Measurements from ENCODE around the gene OR56B1. TPM values are rescaled to one million over a fixed set of nuclear protein-coding genes. Genes with fewer than 3 reads are reported as not detected.

Gene OR56B1
- total RNA-seq, 2 experiments from 2014 or later: 0.14 to 0.16 TPM

Other genes with a start within 250 kb of the OR56B1 start
- gene OR52D1, start 247.8 kb upstream of the OR56B1 start, total RNA-seq: not detected
- gene UBQLN3, start 226.5 kb upstream of the OR56B1 start, total RNA-seq: not detected
- gene UBQLNL, start 219.7 kb upstream of the OR56B1 start, total RNA-seq: under 1 TPM; 0.11 to 0.14 TPM
- gene OR52H1, start 187.9 kb upstream of the OR56B1 start, total RNA-seq: not detected
- gene OR52B6, start 155.6 kb upstream of the OR56B1 start, total RNA-seq: not detected
- under 1 TPM; 0.75 to 0.76 TPM for gene TRIM6, start 139.8 kb upstream of the OR56B1 start, total RNA-seq
- 10 to 100 TPM; 10.4 to 11.8 TPM for gene TRIM34, start 111.4 kb upstream of the OR56B1 start, total RNA-seq
- 10 to 100 TPM; 16.4 to 17.9 TPM for gene TRIM5, start 51.4 kb upstream of the OR56B1 start, total RNA-seq
- gene TRIM22, start 46.7 kb upstream of the OR56B1 start, total RNA-seq: 100 to 1,000 TPM in 1 of 2 experiments, 10 to 100 TPM in 1; 73.4 to 101 TPM
- gene OR52N4, start 17.8 kb downstream of the OR56B1 start, total RNA-seq: under 1 TPM; 0.23 to 0.70 TPM
- not detected for gene OR52N5, start 46.9 kb downstream of the OR56B1 start, total RNA-seq
- not detected for gene OR52N1, start 54.8 kb downstream of the OR56B1 start, total RNA-seq
- gene OR52N2, start 72.5 kb downstream of the OR56B1 start, total RNA-seq: not detected
- not detected for gene OR52E6, start 105.4 kb downstream of the OR56B1 start, total RNA-seq
- gene OR52E8, start 121.2 kb downstream of the OR56B1 start, total RNA-seq: not detected
- not detected for gene OR52E4, start 144.2 kb downstream of the OR56B1 start, total RNA-seq
- gene OR52E5, start 156.8 kb downstream of the OR56B1 start, total RNA-seq: not detected
- not detected for gene OR56A3, start 205.8 kb downstream of the OR56B1 start, total RNA-seq
- gene OR56A5, start 232.0 kb downstream of the OR56B1 start, total RNA-seq: not detected

All from activated CD4-positive, alpha-beta T cell treated with anti-CD3 and anti-CD28 coated beads for 36 hours (primary cell).